SU-DHL-6 (cell line): ENCODE measurements around the gene CUTC.

ENCODE experiments used
- H2AFZ ChIP-seq: fragments of 200-600 bp; sonication (generic); 2 replicates; pipeline ENCODE4 v1.6.1; 2014; ENCODE audit warnings: low read depth, mild to moderate bottlenecking, moderate library complexity, mixed read lengths, antibody characterized with exemption, low read length; ENCODE audit not compliant: severe bottlenecking
- H3F3A ChIP-seq: fragments of 200-600 bp; shearing (Covaris generic); 2 replicates; pipeline ENCODE4 v1.6.0; 2016; ENCODE audit warnings: antibody characterized with exemption, mild to moderate bottlenecking; ENCODE audit not compliant: insufficient read depth
- H3K27ac ChIP-seq: fragments of 200-600 bp; sonication (generic); 2 replicates; pipeline ENCODE4 v1.5.1; 2016; ENCODE audit warnings: low read depth, mild to moderate bottlenecking, low read length, moderate library complexity, mixed read lengths
- H3K27me3 ChIP-seq: fragments of 200-600 bp; sonication (generic), shearing (Covaris generic); 2 replicates; pipeline ENCODE4 v1.6.0; 2014; ENCODE audit warnings: mild to moderate bottlenecking, low read length
- H3K36me3 ChIP-seq: fragments of 200-600 bp; sonication (generic); 2 replicates; pipeline ENCODE4 v1.6.1; 2014; ENCODE audit warnings: mild to moderate bottlenecking, low read length, mixed read lengths
- H3K4me2 ChIP-seq: fragments of 300-600, 200-600 bp; shearing (Covaris generic), sonication (generic); 2 replicates; pipeline ENCODE4 v1.6.0; 2014; ENCODE audit warnings: low read length, low read depth, mild to moderate bottlenecking; ENCODE audit not compliant: poor library complexity, severe bottlenecking
- H3K4me3 ChIP-seq: fragments of 200-600 bp; sonication (generic); 2 replicates; pipeline ENCODE4 v1.5.1; 2014; ENCODE audit warnings: antibody characterized with exemption, low read length, mild to moderate bottlenecking, mixed read lengths; ENCODE audit not compliant: insufficient read depth, poor library complexity, severe bottlenecking
- H3K79me2 ChIP-seq: fragments of 200-600 bp; sonication (generic); 2 replicates; pipeline ENCODE4 v1.6.1; 2014; ENCODE audit warnings: mild to moderate bottlenecking, low read length, moderate library complexity; ENCODE audit not compliant: insufficient read depth
- H3K9ac ChIP-seq: fragments of 200-600 bp; sonication (generic); 2 replicates; pipeline ENCODE4 v1.7.0; 2014; ENCODE audit warnings: mild to moderate bottlenecking, low read length
- H3K9me2 ChIP-seq: fragments of 200-600 bp; sonication (generic); replicated peaks from 2 replicates; pipeline ENCODE4 v1.6.1; 2014; ENCODE audit warnings: low read length; ENCODE audit not compliant: insufficient read depth
- H3K9me3 ChIP-seq: fragments of 200-600 bp; sonication (generic); 2 replicates; pipeline ENCODE4 v1.6.1; 2014; ENCODE audit warnings: low read length, mixed read lengths; ENCODE audit not compliant: insufficient read depth
- H4K20me1 ChIP-seq: fragments of 200-600 bp; sonication (generic); 2 replicates; pipeline ENCODE4 v1.6.1; 2014; ENCODE audit warnings: low read depth, mild to moderate bottlenecking, antibody characterized with exemption, low read length, moderate library complexity, mixed read lengths
- CTCF ChIP-seq: fragments of 200-600 bp; sonication (generic); IDR thresholded peaks from one replicate; pipeline ENCODE4 v1.5.1; 2017; ENCODE audit warnings: antibody characterized with exemption, mild to moderate bottlenecking, low read length, moderate library complexity; ENCODE audit not compliant: insufficient read depth, poor library complexity, severe bottlenecking
- EZH2phosphoT487 ChIP-seq: fragments of 200-600 bp; sonication (generic), shearing (Covaris generic); conservative IDR thresholded peaks from 2 replicates; pipeline ENCODE4 v1.6.1; 2018; ENCODE audit warnings: mild to moderate bottlenecking, antibody characterized with exemption, low read length, moderate library complexity, mixed read lengths

The CUTC gene

GRCh38 chr10:99768556-99768955 is 36.5 kb downstream of the CUTC start:
- Histone ChIP-seq H3K79me2 (no peaks in the 10 kb centered on the region), H3K4me2 (no peak overlapping the region), H3K9me3 (no peaks in the 10 kb centered on the region), H3K27me3 (no peaks in the 10 kb centered on the region), H3K27ac (no peak overlapping the region), H2AFZ (no peak overlapping the region), H3K36me3 (0 out of 2 replicates have a peak, but pooled peaks cover 3% of the 10 kb centered on the region), H3F3A (peaks cover 2% of the 10 kb centered on the region; the same call in 1 of the 2 replicates), H3K9me2 (no peaks in the 10 kb centered on the region), H3K9ac (no peak overlapping the region), H4K20me1 (no peaks in the 10 kb centered on the region), H3K4me3 (no peak overlapping the region)
- no peak for TF ChIP-seq EZH2phosphoT487
- TF ChIP-seq CTCF = no peak

- H3K27ac ChIP-seq = no peak overlapping the region
- H3F3A ChIP-seq = no peaks in the 10 kb centered on the region
- no peaks in the 10 kb centered on the region for H3K9me3 ChIP-seq
- H3K4me2 ChIP-seq = no peak overlapping the region
- no peaks in the 10 kb centered on the region for H3K36me3 ChIP-seq
- TF ChIP-seq EZH2phosphoT487 = no peak
- TF ChIP-seq CTCF = no peak
- no peak overlapping the region for H2AFZ ChIP-seq
- no peaks in the 10 kb centered on the region for H4K20me1 ChIP-seq
- H3K79me2 ChIP-seq = no peaks in the 10 kb centered on the region
- no peaks in the 10 kb centered on the region for H3K9me2 ChIP-seq
- H3K4me3 ChIP-seq = no peak overlapping the region
- no peak overlapping the region for H3K9ac ChIP-seq
- H3K27me3 ChIP-seq = no peaks in the 10 kb centered on the region
Measured at GRCh38 chr10:99769706-99770105, 37.7 kb downstream of the CUTC start.

- no peaks in the 10 kb centered on the region for H4K20me1 ChIP-seq
- no peak overlapping the region for H2AFZ ChIP-seq
- H3K79me2 ChIP-seq = no peaks in the 10 kb centered on the region
- TF ChIP-seq CTCF = no peak
- TF ChIP-seq EZH2phosphoT487 = no peak
- H3K9me2 ChIP-seq = no peaks in the 10 kb centered on the region
- H3F3A ChIP-seq = no peaks in the 10 kb centered on the region
- H3K27me3 ChIP-seq = no peaks in the 10 kb centered on the region
- no peak overlapping the region for H3K4me2 ChIP-seq
- H3K9ac ChIP-seq = no peak overlapping the region
- H3K4me3 ChIP-seq = no peak overlapping the region
- H3K27ac ChIP-seq = no peak overlapping the region
- no peaks in the 10 kb centered on the region for H3K36me3 ChIP-seq
- H3K9me3 ChIP-seq = no peaks in the 10 kb centered on the region
Measured at GRCh38 chr10:99770408-99771045, 38.5 kb downstream of the CUTC start.
